GM23338 (cell line): ENCODE results near the gene ADCYAP1R1. TPM values are rescaled to one million over a fixed set of nuclear protein-coding genes. Genes with fewer than 3 reads are reported as not detected.

Experiments
- ATAC-seq: fragments of 200-7000 bp; cut with Tn5 transposase; 3 replicates; pipeline ENCODE4 v1.9.1; 2020
- DNase-seq: peaks from one replicate; pipeline ENCODE4 v3.0.0-alpha.2; 2015; ENCODE audit warnings: low spot score
- H2AFZ ChIP-seq: fragments of 200-600 bp; sonication (generic); 2 replicates; pipeline ENCODE4 v1.8.0; 2016; ENCODE audit warnings: antibody characterized with exemption, mild to moderate bottlenecking, moderate library complexity
- H3F3A ChIP-seq: fragments of 200-600 bp; sonication (generic); replicated peaks from 2 replicates; pipeline ENCODE4 v1.8.0; 2017; ENCODE audit warnings: antibody characterized with exemption, mixed run types, low read depth
- H3K27ac ChIP-seq: fragments of 200-600 bp; sonication (generic); 2 replicates; pipeline ENCODE4 v1.6.1; 2016; ENCODE audit warnings: low read depth
- H3K27me3 ChIP-seq: fragments of 200-600 bp; sonication (generic); 2 replicates; pipeline ENCODE4 v1.8.0; 2016; ENCODE audit warnings: mild to moderate bottlenecking, mixed run types, moderate library complexity; ENCODE audit not compliant: insufficient read depth
- H3K36me3 ChIP-seq: fragments of 200-600 bp; sonication (generic); 2 replicates; pipeline ENCODE4 v1.8.0; 2016; ENCODE audit warnings: mild to moderate bottlenecking; ENCODE audit not compliant: insufficient read depth
- H3K4me1 ChIP-seq: fragments of 200-600 bp; sonication (generic); 2 replicates; pipeline ENCODE4 v1.8.0; 2016; ENCODE audit warnings: mild to moderate bottlenecking, moderate library complexity; ENCODE audit not compliant: insufficient read depth
- H3K4me2 ChIP-seq: fragments of 200-600 bp; sonication (generic); 2 replicates; pipeline ENCODE4 v1.7.1; 2017; ENCODE audit warnings: mixed run types
- H3K4me3 ChIP-seq: fragments of 200-600 bp; sonication (generic); 2 replicates; pipeline ENCODE4 v1.6.1; 2016; ENCODE audit warnings: mixed run types
- H3K79me2 ChIP-seq: fragments of 200-600 bp; sonication (generic); replicated peaks from 2 replicates; pipeline ENCODE4 v1.8.0; 2017; ENCODE audit warnings: mild to moderate bottlenecking; ENCODE audit not compliant: insufficient read depth
- H3K9me2 ChIP-seq: fragments of 200-600 bp; sonication (generic); 2 replicates; pipeline ENCODE4 v1.8.0; 2017; ENCODE audit not compliant: insufficient read depth
- H4K20me1 ChIP-seq: fragments of 200-600 bp; sonication (generic); replicated peaks from 2 replicates; pipeline ENCODE4 v1.8.0; 2017; ENCODE audit warnings: mild to moderate bottlenecking; ENCODE audit not compliant: insufficient read depth
- H3K27ac Mint-ChIP-seq: 2 replicates; pipeline ENCODE4 v1.8.0; 2020; ENCODE audit warnings: inconsistent platforms, mild to moderate bottlenecking, moderate library complexity, mixed read lengths
- H3K27me3 Mint-ChIP-seq: 3 replicates; pipeline ENCODE4 v1.8.0; 2022; ENCODE audit warnings: low read depth, mild to moderate bottlenecking, moderate library complexity, mixed read lengths, inconsistent platforms; ENCODE audit not compliant: insufficient read depth, poor library complexity
- H3K36me3 Mint-ChIP-seq: 3 replicates; pipeline ENCODE4 v1.8.0; 2021; ENCODE audit warnings: low read depth, mild to moderate bottlenecking, inconsistent platforms, moderate library complexity, mixed read lengths
- H3K4me1 Mint-ChIP-seq: 3 replicates; pipeline ENCODE4 v1.8.0; 2020; ENCODE audit warnings: mild to moderate bottlenecking, inconsistent platforms, mixed read lengths
- H3K4me3 Mint-ChIP-seq: 3 replicates; pipeline ENCODE4 v1.8.0; 2021; ENCODE audit warnings: moderate library complexity, mild to moderate bottlenecking, inconsistent platforms, mixed read lengths
- H3K9me3 Mint-ChIP-seq: 3 replicates; pipeline ENCODE4 v1.8.0; 2020; ENCODE audit warnings: moderate library complexity, mild to moderate bottlenecking, inconsistent platforms, mixed read lengths
- EZH2 ChIP-seq: fragments of 200-600 bp; sonication (generic); IDR thresholded peaks from one replicate; pipeline ENCODE4 v1.8.0; 2017; ENCODE audit warnings: antibody characterized with exemption, mild to moderate bottlenecking, low read depth; ENCODE audit not compliant: unreplicated experiment
- EZH2phosphoT487 ChIP-seq: fragments of 200-600 bp; sonication (generic); IDR thresholded peaks from one replicate; pipeline ENCODE4 v1.8.1; 2018; ENCODE audit warnings: antibody characterized with exemption; ENCODE audit not compliant: unreplicated experiment
- JUNB ChIP-seq: IDR thresholded peaks from one replicate; pipeline ENCODE4 v1.6.1; 2016; ENCODE audit warnings: antibody characterized with exemption; ENCODE audit not compliant: unreplicated experiment
- NANOG ChIP-seq: IDR thresholded peaks from 2 replicates; pipeline ENCODE4 v1.6.1; 2016; ENCODE audit warnings: antibody characterized with exemption, borderline replicate concordance
- POLR2AphosphoS5 ChIP-seq: IDR thresholded peaks from 2 replicates; pipeline ENCODE4 v1.6.1; 2016; ENCODE audit warnings: antibody characterized with exemption, low read depth
- STAT1 ChIP-seq: IDR thresholded peaks from one replicate; pipeline ENCODE4 v1.6.1; 2016; ENCODE audit warnings: antibody characterized with exemption; ENCODE audit not compliant: unreplicated experiment
- ZNF114 ChIP-seq: fragments of 250-450 bp; sonication (Bioruptor Pico); IDR thresholded peaks from 2 replicates; pipeline ENCODE4 v1.5.0; 2020; ENCODE audit warnings: mild to moderate bottlenecking, moderate library complexity
- polyA plus RNA-seq: library from polyadenylated mRNA; unstranded; fragments of >200 nt; fragmentation: Nextera tagmentation; extraction: Ambion mirVana; gene quantifications from 2 replicates; pipeline ENCODE4 v1.2.1, GENCODE V29; 2016
- total RNA-seq: library from RNA; depleted of rRNA; stranded (reverse); fragments of >200 nt; shearing (Covaris generic); gene quantifications from 2 replicates; pipeline ENCODE4 v1.2.3, GENCODE V29; 2014
- TF ChIP-seq, protein P1 (sequence below), 2 experiments: fragments of 200-600 bp in 1 of 2; sonication (generic) in 1 of 2; conservative IDR thresholded peaks; 2 replicates each; pipeline versions ENCODE4 v1.5.1 to v1.6.1; 2016 to 2017; ENCODE audit warnings: antibody characterized with exemption in 2 of 2, low read depth in 2 of 2, mild to moderate bottlenecking in 2 of 2, moderate library complexity in 1 of 2
- TF ChIP-seq, protein P2 (sequence below): IDR thresholded peaks from one replicate; pipeline ENCODE4 v1.6.1; 2018; ENCODE audit warnings: antibody characterized with exemption; ENCODE audit not compliant: unreplicated experiment
- TF ChIP-seq, protein P3 (sequence below): IDR thresholded peaks from 2 replicates; pipeline ENCODE4 v1.6.1; 2016; ENCODE audit warnings: antibody characterized with exemption

ADCYAP1R1 gene
- total and polyA plus RNA-seq, 2 experiments from 2014 or later = 1.8 to 10.6 TPM

DNA sequence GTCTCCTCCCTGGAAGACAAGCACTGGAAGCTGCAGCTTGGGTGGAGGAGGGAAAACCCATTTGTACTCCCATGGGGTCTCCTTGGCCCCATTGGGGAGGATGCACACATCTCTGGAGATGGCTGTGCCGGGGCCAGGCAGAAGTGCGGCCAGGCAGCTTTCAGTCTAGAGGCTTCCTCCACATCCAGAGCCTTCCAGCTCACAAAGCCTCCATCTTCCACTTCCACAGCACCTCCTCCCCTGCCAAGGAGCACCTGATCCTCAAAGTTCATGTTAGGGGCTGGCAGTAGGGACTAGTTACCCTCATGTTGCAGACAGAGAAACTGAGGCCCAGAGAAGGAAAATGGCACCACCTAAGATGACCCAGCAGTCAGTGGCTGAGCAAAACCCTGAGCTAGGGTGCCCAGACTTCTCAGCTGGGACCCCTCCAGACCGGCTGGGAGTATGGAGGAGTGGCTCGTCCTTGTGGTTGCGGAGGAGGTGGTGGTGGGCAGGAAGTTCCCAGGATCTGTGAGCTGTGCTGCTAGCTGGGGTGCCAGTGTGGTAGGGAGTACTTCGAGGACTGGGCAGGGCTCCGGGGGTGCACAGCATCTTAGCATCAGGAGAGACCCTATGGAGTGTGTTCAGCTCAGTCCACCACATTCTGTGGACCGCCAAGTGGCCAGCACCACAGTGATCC is 44.2 kb downstream of the ADCYAP1R1 start:
- ATAC-seq (no peak), DNase-seq (no peak)
- H3K4me3 Mint-ChIP-seq = no peak overlapping the region
- H4K20me1 ChIP-seq = no peaks in the 10 kb centered on the region
- no peaks in the 10 kb centered on the region for H3F3A ChIP-seq
- H3K9me2 ChIP-seq = no peaks in the 10 kb centered on the region
- H3K4me1 ChIP-seq = no peaks in the 10 kb centered on the region
- no peak overlapping the region for H3K4me2 ChIP-seq
- no peak overlapping the region for H3K27ac ChIP-seq
- H3K36me3 ChIP-seq = no peaks in the 10 kb centered on the region
- H3K4me3 ChIP-seq = no peak overlapping the region
- peaks cover 7% of the 10 kb centered on the region for H3K36me3 Mint-ChIP-seq
- no peak overlapping the region for H2AFZ ChIP-seq
- no peak overlapping the region for H3K27ac Mint-ChIP-seq
- no peaks in the 10 kb centered on the region for H3K79me2 ChIP-seq
- H3K9me3 Mint-ChIP-seq = no peaks in the 10 kb centered on the region
- peaks cover 4% of the 10 kb centered on the region; the same call in 2 of the 3 replicates for H3K4me1 Mint-ChIP-seq
- H3K27me3 ChIP-seq = no peaks in the 10 kb centered on the region
- TF ChIP-seq JUNB = no peak
- TF ChIP-seq, protein P1, sequence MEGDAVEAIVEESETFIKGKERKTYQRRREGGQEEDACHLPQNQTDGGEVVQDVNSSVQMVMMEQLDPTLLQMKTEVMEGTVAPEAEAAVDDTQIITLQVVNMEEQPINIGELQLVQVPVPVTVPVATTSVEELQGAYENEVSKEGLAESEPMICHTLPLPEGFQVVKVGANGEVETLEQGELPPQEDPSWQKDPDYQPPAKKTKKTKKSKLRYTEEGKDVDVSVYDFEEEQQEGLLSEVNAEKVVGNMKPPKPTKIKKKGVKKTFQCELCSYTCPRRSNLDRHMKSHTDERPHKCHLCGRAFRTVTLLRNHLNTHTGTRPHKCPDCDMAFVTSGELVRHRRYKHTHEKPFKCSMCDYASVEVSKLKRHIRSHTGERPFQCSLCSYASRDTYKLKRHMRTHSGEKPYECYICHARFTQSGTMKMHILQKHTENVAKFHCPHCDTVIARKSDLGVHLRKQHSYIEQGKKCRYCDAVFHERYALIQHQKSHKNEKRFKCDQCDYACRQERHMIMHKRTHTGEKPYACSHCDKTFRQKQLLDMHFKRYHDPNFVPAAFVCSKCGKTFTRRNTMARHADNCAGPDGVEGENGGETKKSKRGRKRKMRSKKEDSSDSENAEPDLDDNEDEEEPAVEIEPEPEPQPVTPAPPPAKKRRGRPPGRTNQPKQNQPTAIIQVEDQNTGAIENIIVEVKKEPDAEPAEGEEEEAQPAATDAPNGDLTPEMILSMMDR (conservative IDR thresholded peaks at IDR 0.05; ENCODE audit: low read depth in 2 of 2) = no peak
- H3K27me3 Mint-ChIP-seq = peaks cover 2% of the 10 kb centered on the region

DNA sequence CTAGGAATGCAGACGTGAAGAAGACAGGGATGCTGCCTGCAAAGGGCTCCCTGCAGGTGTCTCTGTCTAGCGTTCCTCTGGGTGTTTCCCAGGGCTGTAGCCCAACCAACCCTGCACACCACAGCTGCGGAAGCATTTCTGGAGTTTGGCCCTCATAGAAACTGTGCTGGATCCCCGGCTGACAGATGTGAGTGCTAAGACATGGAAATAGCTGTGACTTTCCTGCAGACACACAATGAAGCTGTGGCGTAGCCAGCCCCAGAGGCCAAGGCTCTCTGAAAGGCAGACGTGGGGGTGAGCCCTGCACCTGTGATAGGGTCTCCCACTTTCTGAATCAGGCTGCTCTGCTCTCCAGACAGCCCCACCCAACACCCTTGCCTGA is 44.8 kb downstream of the ADCYAP1R1 start:
- peaks cover 7% of the 10 kb centered on the region for H3K36me3 Mint-ChIP-seq
- peaks cover 2% of the 10 kb centered on the region for H3K27me3 Mint-ChIP-seq
- ATAC-seq = no peak
- Histone ChIP-seq H3K79me2 (no peaks in the 10 kb centered on the region), H3F3A (no peaks in the 10 kb centered on the region), H2AFZ (no peak overlapping the region), H3K4me3 (no peak overlapping the region), H3K9me2 (no peaks in the 10 kb centered on the region), H3K4me1 (no peaks in the 10 kb centered on the region), H3K4me2 (no peak overlapping the region), H4K20me1 (no peaks in the 10 kb centered on the region), H3K27me3 (no peaks in the 10 kb centered on the region), H3K27ac (no peak overlapping the region), H3K36me3 (no peaks in the 10 kb centered on the region)
- peaks cover 2% of the 10 kb centered on the region; the same call in 2 of the 3 replicates for H3K4me1 Mint-ChIP-seq
- no peak overlapping the region for H3K4me3 Mint-ChIP-seq
- DNase-seq = no peak
- H3K27ac Mint-ChIP-seq = no peak overlapping the region
- no peaks in the 10 kb centered on the region for H3K9me3 Mint-ChIP-seq
- TF ChIP-seq POLR2AphosphoS5 (no peak), NANOG (no peak), EZH2 (no peak), ZNF114 (CRISPR knock-in tag) (no peak), STAT1 (no peak), JUNB (no peak), EZH2phosphoT487 (no peak)
- TF ChIP-seq, protein P2, sequence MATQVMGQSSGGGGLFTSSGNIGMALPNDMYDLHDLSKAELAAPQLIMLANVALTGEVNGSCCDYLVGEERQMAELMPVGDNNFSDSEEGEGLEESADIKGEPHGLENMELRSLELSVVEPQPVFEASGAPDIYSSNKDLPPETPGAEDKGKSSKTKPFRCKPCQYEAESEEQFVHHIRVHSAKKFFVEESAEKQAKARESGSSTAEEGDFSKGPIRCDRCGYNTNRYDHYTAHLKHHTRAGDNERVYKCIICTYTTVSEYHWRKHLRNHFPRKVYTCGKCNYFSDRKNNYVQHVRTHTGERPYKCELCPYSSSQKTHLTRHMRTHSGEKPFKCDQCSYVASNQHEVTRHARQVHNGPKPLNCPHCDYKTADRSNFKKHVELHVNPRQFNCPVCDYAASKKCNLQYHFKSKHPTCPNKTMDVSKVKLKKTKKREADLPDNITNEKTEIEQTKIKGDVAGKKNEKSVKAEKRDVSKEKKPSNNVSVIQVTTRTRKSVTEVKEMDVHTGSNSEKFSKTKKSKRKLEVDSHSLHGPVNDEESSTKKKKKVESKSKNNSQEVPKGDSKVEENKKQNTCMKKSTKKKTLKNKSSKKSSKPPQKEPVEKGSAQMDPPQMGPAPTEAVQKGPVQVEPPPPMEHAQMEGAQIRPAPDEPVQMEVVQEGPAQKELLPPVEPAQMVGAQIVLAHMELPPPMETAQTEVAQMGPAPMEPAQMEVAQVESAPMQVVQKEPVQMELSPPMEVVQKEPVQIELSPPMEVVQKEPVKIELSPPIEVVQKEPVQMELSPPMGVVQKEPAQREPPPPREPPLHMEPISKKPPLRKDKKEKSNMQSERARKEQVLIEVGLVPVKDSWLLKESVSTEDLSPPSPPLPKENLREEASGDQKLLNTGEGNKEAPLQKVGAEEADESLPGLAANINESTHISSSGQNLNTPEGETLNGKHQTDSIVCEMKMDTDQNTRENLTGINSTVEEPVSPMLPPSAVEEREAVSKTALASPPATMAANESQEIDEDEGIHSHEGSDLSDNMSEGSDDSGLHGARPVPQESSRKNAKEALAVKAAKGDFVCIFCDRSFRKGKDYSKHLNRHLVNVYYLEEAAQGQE = no peak
- TF ChIP-seq, protein P3, sequence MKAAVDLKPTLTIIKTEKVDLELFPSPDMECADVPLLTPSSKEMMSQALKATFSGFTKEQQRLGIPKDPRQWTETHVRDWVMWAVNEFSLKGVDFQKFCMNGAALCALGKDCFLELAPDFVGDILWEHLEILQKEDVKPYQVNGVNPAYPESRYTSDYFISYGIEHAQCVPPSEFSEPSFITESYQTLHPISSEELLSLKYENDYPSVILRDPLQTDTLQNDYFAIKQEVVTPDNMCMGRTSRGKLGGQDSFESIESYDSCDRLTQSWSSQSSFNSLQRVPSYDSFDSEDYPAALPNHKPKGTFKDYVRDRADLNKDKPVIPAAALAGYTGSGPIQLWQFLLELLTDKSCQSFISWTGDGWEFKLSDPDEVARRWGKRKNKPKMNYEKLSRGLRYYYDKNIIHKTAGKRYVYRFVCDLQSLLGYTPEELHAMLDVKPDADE = no peak
- TF ChIP-seq, protein P1 (conservative IDR thresholded peaks at IDR 0.05; ENCODE audit: low read depth in 2 of 2) = no peak
